H9 (cell line): ENCODE results near the gene LYZL4. TPM values are rescaled to one million over a fixed set of nuclear protein-coding genes. Genes with fewer than 3 reads are reported as not detected.

ENCODE experiments used
- DNase-seq: peaks from one replicate; pipeline ENCODE4 v3.0.0-alpha.2; 2017
- H2AFZ ChIP-seq: one replicate; pipeline ENCODE4 v1.6.1; 2013; ENCODE audit warnings: mild to moderate bottlenecking, low read length, control low read depth, moderate library complexity
- H2AK5ac ChIP-seq: 2 replicates; pipeline ENCODE4 v1.6.1; 2013; ENCODE audit warnings: low read length, control low read depth, mixed read lengths; ENCODE audit not compliant: insufficient read length
- H2BK120ac ChIP-seq: one replicate; pipeline ENCODE4 v1.6.1; 2013; ENCODE audit warnings: low read depth, mild to moderate bottlenecking, low read length, control low read depth, inconsistent platforms; ENCODE audit not compliant: poor library complexity, severe bottlenecking
- H2BK12ac ChIP-seq: 2 replicates; pipeline ENCODE4 v1.6.1; 2013; ENCODE audit warnings: low read length, control low read depth, mixed read lengths, low read depth; ENCODE audit not compliant: insufficient read length
- H2BK15ac ChIP-seq: 2 replicates; pipeline ENCODE4 v1.6.1; 2013; ENCODE audit warnings: low read depth, low read length, control low read depth
- H2BK20ac ChIP-seq: one replicate; pipeline ENCODE4 v1.6.1; 2013; ENCODE audit warnings: low read depth, mild to moderate bottlenecking, low read length, control low read depth, inconsistent platforms; ENCODE audit not compliant: poor library complexity, severe bottlenecking
- H2BK5ac ChIP-seq: 2 replicates; pipeline ENCODE4 v1.6.1; 2013; ENCODE audit warnings: low read length, control low read depth, mixed read lengths; ENCODE audit not compliant: insufficient read length
- H3K14ac ChIP-seq: 2 replicates; pipeline ENCODE4 v1.6.1; 2013; ENCODE audit warnings: low read length, control low read depth; ENCODE audit not compliant: insufficient read depth
- H3K18ac ChIP-seq: 2 replicates; pipeline ENCODE4 v1.6.1; 2013; ENCODE audit warnings: low read depth, mild to moderate bottlenecking, mixed read lengths, low read length, control low read depth; ENCODE audit not compliant: insufficient read length
- H3K23ac ChIP-seq: 2 replicates; pipeline ENCODE4 v1.6.1; 2013; ENCODE audit warnings: low read length, control low read depth, mixed read lengths, low read depth; ENCODE audit not compliant: insufficient read length
- H3K23me2 ChIP-seq: 2 replicates; pipeline ENCODE4 v1.6.1; 2013; ENCODE audit warnings: low read depth, mild to moderate bottlenecking, mixed read lengths, low read length, control low read depth; ENCODE audit not compliant: insufficient read length, poor library complexity, severe bottlenecking
- H3K27ac ChIP-seq: 2 replicates; pipeline ENCODE4 v1.5.1; 2013; ENCODE audit warnings: low read length, control low read depth, mixed read lengths, low read depth; ENCODE audit not compliant: insufficient read length
- H3K27me3 ChIP-seq: 2 replicates; pipeline ENCODE4 v1.6.1; 2013; ENCODE audit warnings: low read length, control low read depth, inconsistent platforms; ENCODE audit not compliant: insufficient read depth
- H3K4ac ChIP-seq: 2 replicates; pipeline ENCODE4 v1.6.1; 2013; ENCODE audit warnings: low read depth, mild to moderate bottlenecking, control low read depth, inconsistent platforms, low read length, moderate library complexity
- H3K4me1 ChIP-seq: 2 replicates; pipeline ENCODE4 v1.6.1; 2013; ENCODE audit warnings: low read length, control low read depth, inconsistent platforms; ENCODE audit not compliant: insufficient read depth
- H3K4me2 ChIP-seq: 2 replicates; pipeline ENCODE4 v1.6.1; 2013; ENCODE audit warnings: low read length, control low read depth, mixed read lengths; ENCODE audit not compliant: insufficient read length, insufficient read depth
- H3K56ac ChIP-seq: 2 replicates; pipeline ENCODE4 v1.6.1; 2013; ENCODE audit warnings: low read depth, mild to moderate bottlenecking, mixed read lengths, low read length, control low read depth; ENCODE audit not compliant: insufficient read length
- H3K79me1 ChIP-seq: 2 replicates; pipeline ENCODE4 v1.6.1; 2013; ENCODE audit warnings: low read depth, mild to moderate bottlenecking, moderate library complexity, low read length, control low read depth, inconsistent platforms; ENCODE audit not compliant: insufficient read depth, poor library complexity, severe bottlenecking
- H3K79me2 ChIP-seq: 2 replicates; pipeline ENCODE4 v1.6.1; 2013; ENCODE audit warnings: low read length, control low read depth, inconsistent platforms; ENCODE audit not compliant: insufficient read depth
- H3K9ac ChIP-seq: 2 replicates; pipeline ENCODE4 v1.6.1; 2013; ENCODE audit warnings: low read length, control low read depth, mixed read lengths; ENCODE audit not compliant: insufficient read length; ENCODE audit errors: extremely low read depth
- H3K9me3 ChIP-seq: one replicate; pipeline ENCODE4 v1.6.1; 2013; ENCODE audit warnings: low read depth, low read length, inconsistent platforms; ENCODE audit not compliant: control insufficient read depth
- H3T11ph ChIP-seq: one replicate; pipeline ENCODE4 v1.6.1; 2013; ENCODE audit warnings: mild to moderate bottlenecking, low read length, control low read depth, inconsistent platforms
- H4K20me1 ChIP-seq: one replicate; pipeline ENCODE4 v1.6.1; 2013; ENCODE audit not compliant: control insufficient read depth, insufficient read length, insufficient read depth
- H4K5ac ChIP-seq: 2 replicates; pipeline ENCODE4 v1.6.1; 2013; ENCODE audit warnings: low read depth, mild to moderate bottlenecking, mixed read lengths, low read length, control low read depth; ENCODE audit not compliant: insufficient read length
- H4K8ac ChIP-seq: replicated peaks from 2 replicates; pipeline ENCODE4 v1.6.1; 2013; ENCODE audit warnings: low read length, control low read depth, mixed read lengths, low read depth; ENCODE audit not compliant: insufficient read length
- H4K91ac ChIP-seq: 2 replicates; pipeline ENCODE4 v1.6.1; 2013; ENCODE audit warnings: low read depth, mild to moderate bottlenecking, moderate library complexity, mixed read lengths, low read length, control low read depth; ENCODE audit not compliant: insufficient read length
- H3K27ac Mint-ChIP-seq, 3 experiments: 2 replicates in 2 of 3; 3 replicates in 1 of 3; pipeline ENCODE4 v1.8.0; 2020 to 2021; ENCODE audit warnings: mixed read lengths in 3 of 3, mild to moderate bottlenecking in 1 of 3, moderate library complexity in 1 of 3
- H3K27me3 Mint-ChIP-seq: 2 replicates; pipeline ENCODE4 v1.8.0; 2021; ENCODE audit warnings: low read depth, mild to moderate bottlenecking, moderate library complexity, mixed read lengths
- H3K36me3 Mint-ChIP-seq, 3 experiments: 2 replicates in 2 of 3; 3 replicates in 1 of 3; pipeline ENCODE4 v1.8.0; 2020 to 2021; ENCODE audit warnings: low read depth in 3 of 3, mixed read lengths in 3 of 3; ENCODE audit not compliant: insufficient read depth in 1 of 3
- H3K4me1 Mint-ChIP-seq, 2 experiments: 2 replicates each; pipeline ENCODE4 v1.8.0; 2020; ENCODE audit warnings: mixed read lengths in 2 of 2
- H3K4me3 Mint-ChIP-seq, 2 experiments: 2 replicates in 1 of 2; 3 replicates in 1 of 2; pipeline ENCODE4 v1.8.0; 2020 to 2021; ENCODE audit warnings: mild to moderate bottlenecking in 2 of 2, mixed read lengths in 2 of 2, moderate library complexity in 1 of 2
- H3K9me3 Mint-ChIP-seq, 2 experiments: 2 replicates in 1 of 2; 3 replicates in 1 of 2; pipeline ENCODE4 v1.8.0; 2020; ENCODE audit warnings: mild to moderate bottlenecking in 2 of 2, mixed read lengths in 2 of 2, moderate library complexity in 1 of 2
- WGBS: extraction: QIAGEN DNeasy Blood & Tissue Kit; methylation state at CpG from one replicate; pipeline ENCODE4 v1.1.7; 2013; ENCODE audit warnings: missing lambda C conversion rate, low lambda C conversion rate, mixed read lengths; ENCODE audit not compliant: insufficient read length; ENCODE audit errors: extremely low coverage; 5-methylcytosine and 5-hydroxymethylcytosine counted together
- total RNA-seq: library from RNA; stranded (reverse); gene quantifications from 2 replicates; pipeline ENCODE4 v1.2.1, GENCODE V29; 2021
- TF ChIP-seq, protein P1 (sequence below): fragments of 200-600 bp; sonication (generic); conservative IDR thresholded peaks from 3 replicates; pipeline ENCODE4 v1.8.0; 2021; ENCODE audit warnings: antibody characterized with exemption, mild to moderate bottlenecking

LYZL4 gene
- total RNA-seq, 1 experiment from 2014 or later, result not detected

DNA sequence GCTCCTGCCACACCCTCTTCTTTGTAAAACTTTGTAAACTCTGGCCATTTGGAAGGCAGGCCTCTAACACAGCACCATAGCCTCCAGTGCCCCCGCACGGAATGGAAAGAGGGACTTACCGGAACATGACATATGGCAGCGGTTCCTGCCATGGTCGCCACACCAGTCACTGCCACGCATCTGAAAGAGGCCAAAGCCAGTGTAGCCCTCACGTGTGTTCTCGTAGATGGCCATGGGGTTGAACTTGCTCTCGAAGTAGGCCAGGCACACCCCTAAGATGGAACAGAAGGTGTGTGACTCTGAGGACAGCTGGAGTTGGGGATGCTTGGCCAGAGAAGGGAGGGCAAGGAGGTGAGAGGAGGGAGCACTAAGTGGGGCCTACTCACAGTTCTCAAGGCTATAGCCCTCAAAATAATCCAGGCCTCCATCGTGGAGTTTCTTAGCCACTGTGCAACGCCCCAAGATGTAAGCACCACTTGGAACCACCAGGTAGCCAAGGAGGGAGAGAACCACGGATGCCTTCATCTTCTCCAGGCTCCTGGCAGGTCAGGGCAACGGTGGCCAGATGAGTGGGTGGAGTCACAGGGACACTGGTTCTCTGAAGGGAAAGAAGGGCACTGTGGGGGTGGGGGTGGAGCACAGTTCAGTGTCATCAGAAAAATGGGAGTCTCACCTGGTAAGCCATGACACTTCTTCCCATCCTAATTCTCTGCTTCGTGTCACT is 3.5 kb downstream of the LYZL4 start:
- no CpG with 5 or more reads among the region's 14 CpGs for WGBS
- Histone ChIP-seq H2BK120ac (no peak overlapping the region), H3K27ac (no peak overlapping the region), H3K79me2 (no peaks in the 10 kb centered on the region), H3K79me1 (no peaks in the 10 kb centered on the region), H4K20me1 (no peaks in the 10 kb centered on the region), H3K4ac (no peak overlapping the region), H3K4me2 (no peak overlapping the region), H3K9ac (no peak overlapping the region), H4K8ac (no peak overlapping the region), H2BK20ac (no peak overlapping the region), H3K4me1 (no peaks in the 10 kb centered on the region), H3K56ac (no peak overlapping the region), H3K23ac (no peak overlapping the region), H3K9me3 (no peaks in the 10 kb centered on the region), H2BK5ac (no peak overlapping the region), H2BK12ac (no peak overlapping the region), H2AFZ (no peak overlapping the region), H3K18ac (no peak overlapping the region), H3K14ac (no peak overlapping the region), H2BK15ac (no peak overlapping the region), H3K27me3 (no peaks in the 10 kb centered on the region), H3K23me2 (no peaks in the 10 kb centered on the region), H2AK5ac (no peak overlapping the region), H3T11ph (no peak overlapping the region), H4K91ac (no peak overlapping the region), H4K5ac (no peak overlapping the region)
- Mint-ChIP-seq H3K4me1 (peaks cover 3% of the 10 kb centered on the region in 2 experiments), H3K27me3 (no peaks in the 10 kb centered on the region; the same call in 1 of the 2 replicates), H3K36me3 (no peaks in the 10 kb centered on the region; a peak in 1 of 7 replicates), H3K4me3 (no peak overlapping the region), H3K27ac (peak overlapping the region in 1 of 3 experiments; percentile 24; a peak in 1 of 7 replicates), H3K9me3 (no peaks in the 10 kb centered on the region)
- no peak for DNase-seq
- TF ChIP-seq, protein P1, sequence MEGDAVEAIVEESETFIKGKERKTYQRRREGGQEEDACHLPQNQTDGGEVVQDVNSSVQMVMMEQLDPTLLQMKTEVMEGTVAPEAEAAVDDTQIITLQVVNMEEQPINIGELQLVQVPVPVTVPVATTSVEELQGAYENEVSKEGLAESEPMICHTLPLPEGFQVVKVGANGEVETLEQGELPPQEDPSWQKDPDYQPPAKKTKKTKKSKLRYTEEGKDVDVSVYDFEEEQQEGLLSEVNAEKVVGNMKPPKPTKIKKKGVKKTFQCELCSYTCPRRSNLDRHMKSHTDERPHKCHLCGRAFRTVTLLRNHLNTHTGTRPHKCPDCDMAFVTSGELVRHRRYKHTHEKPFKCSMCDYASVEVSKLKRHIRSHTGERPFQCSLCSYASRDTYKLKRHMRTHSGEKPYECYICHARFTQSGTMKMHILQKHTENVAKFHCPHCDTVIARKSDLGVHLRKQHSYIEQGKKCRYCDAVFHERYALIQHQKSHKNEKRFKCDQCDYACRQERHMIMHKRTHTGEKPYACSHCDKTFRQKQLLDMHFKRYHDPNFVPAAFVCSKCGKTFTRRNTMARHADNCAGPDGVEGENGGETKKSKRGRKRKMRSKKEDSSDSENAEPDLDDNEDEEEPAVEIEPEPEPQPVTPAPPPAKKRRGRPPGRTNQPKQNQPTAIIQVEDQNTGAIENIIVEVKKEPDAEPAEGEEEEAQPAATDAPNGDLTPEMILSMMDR, result no peak
